Hepatocyte (in vitro differentiated cells): ENCODE measurements around the gene SCYGR6.

Experiments
- EZH2 ChIP-seq: fragments of 200-600 bp; sonication (generic); IDR thresholded peaks from 2 replicates; pipeline ENCODE4 v1.6.1; 2016; ENCODE audit warnings: antibody characterized with exemption, mild to moderate bottlenecking, borderline replicate concordance
- EZH2phosphoT487 ChIP-seq: fragments of 200-600 bp; sonication (generic); IDR thresholded peaks from one replicate; pipeline ENCODE4 v1.6.1; 2018; ENCODE audit warnings: antibody characterized with exemption, mild to moderate bottlenecking, low read depth, moderate library complexity; ENCODE audit not compliant: unreplicated experiment, severe bottlenecking
- TF ChIP-seq, protein P1 (sequence below): fragments of 200-600 bp; sonication (generic); IDR thresholded peaks from 2 replicates; pipeline ENCODE4 v1.5.1; 2016; ENCODE audit warnings: antibody characterized with exemption, mild to moderate bottlenecking; ENCODE audit not compliant: poor library complexity

GRCh38 chr2:227720680-227721079, 3.9 kb downstream of the SCYGR6 start:
- TF ChIP-seq, protein P1, sequence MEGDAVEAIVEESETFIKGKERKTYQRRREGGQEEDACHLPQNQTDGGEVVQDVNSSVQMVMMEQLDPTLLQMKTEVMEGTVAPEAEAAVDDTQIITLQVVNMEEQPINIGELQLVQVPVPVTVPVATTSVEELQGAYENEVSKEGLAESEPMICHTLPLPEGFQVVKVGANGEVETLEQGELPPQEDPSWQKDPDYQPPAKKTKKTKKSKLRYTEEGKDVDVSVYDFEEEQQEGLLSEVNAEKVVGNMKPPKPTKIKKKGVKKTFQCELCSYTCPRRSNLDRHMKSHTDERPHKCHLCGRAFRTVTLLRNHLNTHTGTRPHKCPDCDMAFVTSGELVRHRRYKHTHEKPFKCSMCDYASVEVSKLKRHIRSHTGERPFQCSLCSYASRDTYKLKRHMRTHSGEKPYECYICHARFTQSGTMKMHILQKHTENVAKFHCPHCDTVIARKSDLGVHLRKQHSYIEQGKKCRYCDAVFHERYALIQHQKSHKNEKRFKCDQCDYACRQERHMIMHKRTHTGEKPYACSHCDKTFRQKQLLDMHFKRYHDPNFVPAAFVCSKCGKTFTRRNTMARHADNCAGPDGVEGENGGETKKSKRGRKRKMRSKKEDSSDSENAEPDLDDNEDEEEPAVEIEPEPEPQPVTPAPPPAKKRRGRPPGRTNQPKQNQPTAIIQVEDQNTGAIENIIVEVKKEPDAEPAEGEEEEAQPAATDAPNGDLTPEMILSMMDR: no peak
- no peak for TF ChIP-seq EZH2
- TF ChIP-seq EZH2phosphoT487: no peak
